GM12878 (cell line): ENCODE measurements around the gene TMEM181. TPM values are rescaled to one million over a fixed set of nuclear protein-coding genes. Genes with fewer than 3 reads are reported as not detected.

Source experiments
- ATAC-seq: fragments of 200-7000 bp; cut with Tn5 transposase; 3 replicates; pipeline ENCODE4 v1.9.1; 2020; ENCODE audit warnings: mild to moderate bottlenecking, moderate library complexity
- BruUV-seq: library from RNA; stranded (reverse); fragments of 400-500 nt; replicated peaks from 2 replicates; lab custom pipeline; 2021; lab: Mats Ljungman, UMichigan
- CTCF ChIA-PET: fragments of 300-600 bp; sonication (Branson Sonifier 250); formaldehyde crosslinking; extraction: SDS; loops from one replicate; lab custom pipeline; 2021; ENCODE audit warnings: inconsistent platforms; lab: Yijun Ruan, JAX
- POLR2A ChIA-PET: fragments of 350-600 bp; formaldehyde crosslinking; extraction: SDS; loops from one replicate; lab custom pipeline; 2021; ENCODE audit warnings: inconsistent platforms; lab: Charles Lee
- RAD21 ChIA-PET: fragments of 300-600 bp; sonication (Branson Sonifier 250); formaldehyde crosslinking; loops from one replicate; lab custom pipeline; 2023; ENCODE audit warnings: antibody characterized with exemption; ENCODE audit not compliant: unreplicated experiment; lab: Charles Lee
- SMC1A ChIA-PET: fragments of 300-600 bp; sonication (Branson Sonifier 250); formaldehyde crosslinking; loops from one replicate; lab custom pipeline; 2023; ENCODE audit not compliant: unreplicated experiment, uncharacterized antibody; lab: Charles Lee
- DNase-seq: peaks from one replicate; pipeline ENCODE4 v3.0.0-alpha.2; 2011; ENCODE audit warnings: low read depth, low spot score
- FAIRE-seq: peaks from 3 replicates; lab custom pipeline; 2011; peaks lifted over from hg19 to GRCh38; lab: Jason Lieb, UNC
- H2AFZ ChIP-seq: 2 replicates; pipeline ENCODE4 v1.6.0; 2011; ENCODE audit warnings: low read depth, low read length, control low read depth; ENCODE audit not compliant: control insufficient read depth
- H3K27ac ChIP-seq: 2 replicates; pipeline ENCODE4 v1.5.1; 2011; ENCODE audit warnings: control low read depth; ENCODE audit not compliant: control insufficient read depth, insufficient read depth
- H3K27me3 ChIP-seq, 2 experiments: replicated peaks in 1 of 2; 2 replicates each; pipeline versions ENCODE4 v1.6.0 to v1.6.1; 2011; ENCODE audit warnings: low read length in 1 of 2; ENCODE audit not compliant: control insufficient read depth in 2 of 2, insufficient read depth in 2 of 2
- H3K36me3 ChIP-seq, 2 experiments: 2 replicates each; pipeline ENCODE4 v1.5.1; 2011; ENCODE audit warnings: low read length in 1 of 2; ENCODE audit not compliant: control insufficient read depth in 2 of 2, insufficient read depth in 2 of 2
- H3K4me1 ChIP-seq: 2 replicates; pipeline ENCODE4 v1.6.1; 2011; ENCODE audit warnings: mild to moderate bottlenecking, low read length, moderate library complexity, mixed read lengths; ENCODE audit not compliant: control insufficient read depth, insufficient read depth
- H3K4me2 ChIP-seq: 2 replicates; pipeline ENCODE4 v1.6.0; 2011; ENCODE audit warnings: control low read depth; ENCODE audit not compliant: control insufficient read depth, insufficient read depth
- H3K4me3 ChIP-seq: fragments of 200-600 bp; sonication (generic); 2 replicates; pipeline ENCODE4 v1.5.1; 2016
- H3K79me2 ChIP-seq: 2 replicates; pipeline ENCODE4 v1.6.0; 2011; ENCODE audit warnings: low read length; ENCODE audit not compliant: control insufficient read depth, insufficient read depth
- H3K9ac ChIP-seq: 2 replicates; pipeline ENCODE4 v1.8.0; 2011; ENCODE audit warnings: low read length, control low read depth, mixed read lengths; ENCODE audit not compliant: control insufficient read depth, insufficient read depth
- H3K9me3 ChIP-seq: replicated peaks from 3 replicates; pipeline ENCODE4 v1.5.1; 2011; ENCODE audit warnings: mild to moderate bottlenecking, low read length; ENCODE audit not compliant: control insufficient read depth, insufficient read depth
- H4K20me1 ChIP-seq: 2 replicates; pipeline ENCODE4 v1.6.0; 2011; ENCODE audit not compliant: control insufficient read depth, insufficient read depth
- ATF7 ChIP-seq: fragments of 450-650 bp; IDR thresholded peaks from 2 replicates; pipeline ENCODE4 v1.6.1; 2016; ENCODE audit warnings: low read depth, mild to moderate bottlenecking
- BHLHE40 ChIP-seq, 2 experiments: fragments of 450-650 bp in 1 of 2; IDR thresholded peaks; 2 replicates each; pipeline ENCODE4 v1.6.1; 2011 to 2017; ENCODE audit warnings: low read depth in 2 of 2, borderline replicate concordance in 1 of 2, improper control_type of control experiment in 1 of 2, low read length in 1 of 2, mild to moderate bottlenecking in 1 of 2
- CREB1 ChIP-seq: IDR thresholded peaks from 2 replicates; pipeline ENCODE4 v1.6.1; 2012; ENCODE audit warnings: low read depth, mild to moderate bottlenecking, inconsistent platforms
- ELK1 ChIP-seq: IDR thresholded peaks from 2 replicates; pipeline ENCODE4 v1.6.1; 2012; ENCODE audit warnings: low read depth, low read length, improper control_type of control experiment
- ESRRA ChIP-seq: IDR thresholded peaks from 2 replicates; pipeline ENCODE4 v1.6.1; 2012; ENCODE audit warnings: mild to moderate bottlenecking, low read length, improper control_type of control experiment
- MTA3 ChIP-seq: IDR thresholded peaks from 2 replicates; pipeline ENCODE4 v1.6.1; 2012; ENCODE audit warnings: low read length, inconsistent platforms, borderline replicate concordance
- MXI1 ChIP-seq: fragments of 150-350 bp; IDR thresholded peaks from 2 replicates; pipeline ENCODE4 v1.6.1; 2011; ENCODE audit warnings: low read depth, mild to moderate bottlenecking, inconsistent platforms, low read length, improper control_type of control experiment
- SUZ12 ChIP-seq: fragments of 200-600 bp; sonication (generic); IDR thresholded peaks from one replicate; pipeline ENCODE4 v1.6.1; 2018; ENCODE audit warnings: antibody characterized with exemption, mild to moderate bottlenecking; ENCODE audit not compliant: unreplicated experiment
- TARDBP ChIP-seq: IDR thresholded peaks from 2 replicates; pipeline ENCODE4 v1.6.1; 2016; ENCODE audit warnings: borderline replicate concordance
- WGBS: methylation state at CpG from one replicate; pipeline ENCODE4 v1.1.6; 2016; ENCODE audit warnings: low lambda C conversion rate; ENCODE audit not compliant: insufficient replicate concordance, insufficient coverage; ENCODE audit errors: missing lambda C conversion rate; 5-methylcytosine and 5-hydroxymethylcytosine counted together
- in situ Hi-C: fragments of 300-500 bp; cut with MboI; formaldehyde crosslinking; loops from 9 replicates; pipeline ENCODE4 v1.14.3; 2018; ENCODE audit warnings: mixed read lengths
- intact Hi-C: fragments of 100-400 bp; cut with micrococcal nuclease; formaldehyde crosslinking; loops from one replicate; pipeline ENCODE4 v1.14.2; 2022; ENCODE audit not compliant: unreplicated experiment
- polyA plus RNA-seq, 11 experiments: library from polyadenylated mRNA; depleted of rRNA in 4 of 11; unstranded in 6 of 11; stranded (reverse) in 5 of 11; fragments of >200 nt; fragmentation: Nextera tagmentation in 4 of 11; fragmentation: Illumina TruSeq in 1 of 11; extraction: Ambion mirVana in 4 of 11; extraction: Trizol in 1 of 11; gene quantifications; 1 replicate in 1 of 11; 2 replicates in 10 of 11; pipeline versions ENCODE4 v1.2.1 to v1.2.3, GENCODE V29; 2011 to 2016; ENCODE audit warnings: inconsistent platforms in 2 of 11, missing spikeins in 2 of 11, low read depth in 1 of 11
- total RNA-seq, 4 experiments: library from RNA; depleted of rRNA in 3 of 4; stranded (reverse); fragments of >200 nt in 3 of 4; fragmentation: Illumina TruSeq in 1 of 4; extraction: Trizol in 1 of 4; gene quantifications; 2 replicates each; pipeline versions ENCODE4 v1.2.1 to v1.2.3, GENCODE V29; 2013 to 2021
- TF ChIP-seq, protein P1 (sequence below): IDR thresholded peaks from 2 replicates; pipeline ENCODE4 v1.6.1; 2012; ENCODE audit warnings: low read length, inconsistent platforms
- TF ChIP-seq, protein P2 (sequence below): fragments of 150-350 bp; IDR thresholded peaks from 2 replicates; pipeline ENCODE4 v1.6.1; 2014; ENCODE audit warnings: mild to moderate bottlenecking, low read depth, low read length
- TF ChIP-seq, protein P3 (sequence below): fragments of 450-650 bp; IDR thresholded peaks from 2 replicates; pipeline ENCODE4 v1.6.1; 2016; ENCODE audit warnings: mild to moderate bottlenecking
- TF ChIP-seq, protein P4 (sequence below): fragments of 450-650 bp; IDR thresholded peaks from 2 replicates; pipeline ENCODE4 v1.6.1; 2017; ENCODE audit warnings: mild to moderate bottlenecking, moderate library complexity

Gene TMEM181
- total and polyA plus RNA-seq, 10 of the 15 experiments (the other 5 are each of a cell fraction or from before 2014, with no cell fraction given): 1.5 to 7.9 (median 5.2) TPM

DNA sequence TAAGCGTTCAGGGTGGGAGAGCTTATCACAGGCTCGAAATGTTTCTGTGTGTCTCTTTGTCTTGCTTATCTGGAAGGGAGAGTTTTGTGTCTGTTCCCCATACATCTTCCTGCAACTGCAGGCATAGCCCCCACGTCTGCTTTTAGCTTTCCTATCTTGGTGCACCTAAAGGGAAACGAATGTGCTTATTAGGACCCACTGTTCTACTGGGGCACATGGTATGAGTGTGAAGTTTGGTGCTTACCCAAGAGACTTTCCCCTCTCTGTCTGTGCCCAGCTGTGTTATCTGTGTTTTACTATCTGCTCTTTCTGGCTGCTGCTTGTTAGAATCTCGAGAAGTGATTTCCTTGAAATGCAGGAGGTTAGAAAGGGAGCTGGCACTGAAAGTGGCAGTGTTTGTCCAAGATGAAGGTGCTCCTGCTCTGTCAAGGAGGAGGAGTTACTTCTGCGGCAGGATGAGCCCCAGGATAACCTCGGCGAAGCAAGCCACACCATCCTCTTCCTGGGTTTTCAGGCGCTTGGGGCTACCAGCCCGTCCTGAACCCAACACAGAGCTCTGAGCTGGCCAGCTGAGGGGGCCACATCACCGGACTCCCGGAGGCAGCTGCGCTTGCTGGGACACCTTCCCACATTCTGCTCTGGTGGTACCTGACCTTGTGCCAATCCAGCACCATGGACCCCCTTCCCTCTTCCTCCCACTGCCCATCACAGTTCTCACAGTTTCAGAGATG is 61.2 kb downstream of the TMEM181 start:
- in situ Hi-C loops (no loop called here), intact Hi-C loops (no loop called here)
- 92% methylated on average over 12 of the region's 13 CpGs for WGBS
- Histone ChIP-seq H3K79me2 (no peaks in the 10 kb centered on the region), H3K4me2 (no peak overlapping the region), H2AFZ (no peak overlapping the region), H3K36me3 (peaks cover 0 to 18% of the 10 kb centered on the region in 2 experiments; a peak in 2 of 4 replicates), H3K9me3 (no peaks in the 10 kb centered on the region), H3K4me1 (no peaks in the 10 kb centered on the region; the same call in 1 of the 2 replicates), H3K27me3 (no peaks in the 10 kb centered on the region), H4K20me1 (no peaks in the 10 kb centered on the region), H3K27ac (no peak overlapping the region), H3K9ac (no peak overlapping the region), H3K4me3 (no peak overlapping the region)
- no peak for ATAC-seq
- ChIA-PET POLR2A (no interaction called here), SMC1A (interaction anchor here (0.6 to 1.9 kb wide), 5 partner anchors 16 to 86 kb away, joined by 3 to 5 read pairs (median 3); partner anchors contain the start of gene DYNLT1), RAD21 (interaction anchor here (1.2 kb wide), 1 partner anchor 70 kb away, joined by 3 read pairs; no protein-coding TSS in a partner anchor), CTCF (interaction anchor here (1.5 to 4.4 kb wide), 2 partner anchors 70 to 407 kb away, joined by 4 to 15 read pairs; no protein-coding TSS in a partner anchor)
- DNase-seq: no peak
- FAIRE-seq: no peak
- TF ChIP-seq MTA3 (no peak), CREB1 (no peak), SUZ12 (no peak), TARDBP (no peak), ELK1 (no peak), MXI1 (no peak), ATF7 (no peak), ESRRA (no peak), BHLHE40 (IDR thresholded peaks at IDR 0.05; ENCODE audit: borderline replicate concordance in 1 of 2, low read depth in 2 of 2, low read length in 1 of 2) (no peak)
- TF ChIP-seq, protein P1, sequence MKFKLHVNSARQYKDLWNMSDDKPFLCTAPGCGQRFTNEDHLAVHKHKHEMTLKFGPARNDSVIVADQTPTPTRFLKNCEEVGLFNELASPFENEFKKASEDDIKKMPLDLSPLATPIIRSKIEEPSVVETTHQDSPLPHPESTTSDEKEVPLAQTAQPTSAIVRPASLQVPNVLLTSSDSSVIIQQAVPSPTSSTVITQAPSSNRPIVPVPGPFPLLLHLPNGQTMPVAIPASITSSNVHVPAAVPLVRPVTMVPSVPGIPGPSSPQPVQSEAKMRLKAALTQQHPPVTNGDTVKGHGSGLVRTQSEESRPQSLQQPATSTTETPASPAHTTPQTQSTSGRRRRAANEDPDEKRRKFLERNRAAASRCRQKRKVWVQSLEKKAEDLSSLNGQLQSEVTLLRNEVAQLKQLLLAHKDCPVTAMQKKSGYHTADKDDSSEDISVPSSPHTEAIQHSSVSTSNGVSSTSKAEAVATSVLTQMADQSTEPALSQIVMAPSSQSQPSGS: no peak
- TF ChIP-seq, protein P2, sequence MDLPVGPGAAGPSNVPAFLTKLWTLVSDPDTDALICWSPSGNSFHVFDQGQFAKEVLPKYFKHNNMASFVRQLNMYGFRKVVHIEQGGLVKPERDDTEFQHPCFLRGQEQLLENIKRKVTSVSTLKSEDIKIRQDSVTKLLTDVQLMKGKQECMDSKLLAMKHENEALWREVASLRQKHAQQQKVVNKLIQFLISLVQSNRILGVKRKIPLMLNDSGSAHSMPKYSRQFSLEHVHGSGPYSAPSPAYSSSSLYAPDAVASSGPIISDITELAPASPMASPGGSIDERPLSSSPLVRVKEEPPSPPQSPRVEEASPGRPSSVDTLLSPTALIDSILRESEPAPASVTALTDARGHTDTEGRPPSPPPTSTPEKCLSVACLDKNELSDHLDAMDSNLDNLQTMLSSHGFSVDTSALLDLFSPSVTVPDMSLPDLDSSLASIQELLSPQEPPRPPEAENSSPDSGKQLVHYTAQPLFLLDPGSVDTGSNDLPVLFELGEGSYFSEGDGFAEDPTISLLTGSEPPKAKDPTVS: no peak
- TF ChIP-seq, protein P3, sequence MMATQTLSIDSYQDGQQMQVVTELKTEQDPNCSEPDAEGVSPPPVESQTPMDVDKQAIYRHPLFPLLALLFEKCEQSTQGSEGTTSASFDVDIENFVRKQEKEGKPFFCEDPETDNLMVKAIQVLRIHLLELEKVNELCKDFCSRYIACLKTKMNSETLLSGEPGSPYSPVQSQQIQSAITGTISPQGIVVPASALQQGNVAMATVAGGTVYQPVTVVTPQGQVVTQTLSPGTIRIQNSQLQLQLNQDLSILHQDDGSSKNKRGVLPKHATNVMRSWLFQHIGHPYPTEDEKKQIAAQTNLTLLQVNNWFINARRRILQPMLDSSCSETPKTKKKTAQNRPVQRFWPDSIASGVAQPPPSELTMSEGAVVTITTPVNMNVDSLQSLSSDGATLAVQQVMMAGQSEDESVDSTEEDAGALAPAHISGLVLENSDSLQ: no peak
- TF ChIP-seq, protein P4, sequence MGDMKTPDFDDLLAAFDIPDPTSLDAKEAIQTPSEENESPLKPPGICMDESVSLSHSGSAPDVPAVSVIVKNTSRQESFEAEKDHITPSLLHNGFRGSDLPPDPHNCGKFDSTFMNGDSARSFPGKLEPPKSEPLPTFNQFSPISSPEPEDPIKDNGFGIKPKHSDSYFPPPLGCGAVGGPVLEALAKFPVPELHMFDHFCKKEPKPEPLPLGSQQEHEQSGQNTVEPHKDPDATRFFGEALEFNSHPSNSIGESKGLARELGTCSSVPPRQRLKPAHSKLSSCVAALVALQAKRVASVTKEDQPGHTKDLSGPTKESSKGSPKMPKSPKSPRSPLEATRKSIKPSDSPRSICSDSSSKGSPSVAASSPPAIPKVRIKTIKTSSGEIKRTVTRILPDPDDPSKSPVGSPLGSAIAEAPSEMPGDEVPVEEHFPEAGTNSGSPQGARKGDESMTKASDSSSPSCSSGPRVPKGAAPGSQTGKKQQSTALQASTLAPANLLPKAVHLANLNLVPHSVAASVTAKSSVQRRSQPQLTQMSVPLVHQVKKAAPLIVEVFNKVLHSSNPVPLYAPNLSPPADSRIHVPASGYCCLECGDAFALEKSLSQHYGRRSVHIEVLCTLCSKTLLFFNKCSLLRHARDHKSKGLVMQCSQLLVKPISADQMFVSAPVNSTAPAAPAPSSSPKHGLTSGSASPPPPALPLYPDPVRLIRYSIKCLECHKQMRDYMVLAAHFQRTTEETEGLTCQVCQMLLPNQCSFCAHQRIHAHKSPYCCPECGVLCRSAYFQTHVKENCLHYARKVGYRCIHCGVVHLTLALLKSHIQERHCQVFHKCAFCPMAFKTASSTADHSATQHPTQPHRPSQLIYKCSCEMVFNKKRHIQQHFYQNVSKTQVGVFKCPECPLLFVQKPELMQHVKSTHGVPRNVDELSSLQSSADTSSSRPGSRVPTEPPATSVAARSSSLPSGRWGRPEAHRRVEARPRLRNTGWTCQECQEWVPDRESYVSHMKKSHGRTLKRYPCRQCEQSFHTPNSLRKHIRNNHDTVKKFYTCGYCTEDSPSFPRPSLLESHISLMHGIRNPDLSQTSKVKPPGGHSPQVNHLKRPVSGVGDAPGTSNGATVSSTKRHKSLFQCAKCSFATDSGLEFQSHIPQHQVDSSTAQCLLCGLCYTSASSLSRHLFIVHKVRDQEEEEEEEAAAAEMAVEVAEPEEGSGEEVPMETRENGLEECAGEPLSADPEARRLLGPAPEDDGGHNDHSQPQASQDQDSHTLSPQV: no peak
- no TSS peak for BruUV-seq
